Body of pancreas (tissue), 4 donors: ENCODE results near the gene ANKRD33B.

Experiments
- CTCF ChIP-seq, 7 experiments: fragments of 450-650 bp in 4 of 7; fragments of 200-600 bp in 3 of 7; sonication (generic) in 3 of 7; IDR thresholded peaks; one replicate each; pipeline ENCODE4 v1.5.1; 2016 to 2019; ENCODE audit warnings: antibody characterized with exemption in 7 of 7
- POLR2A ChIP-seq, 3 donors: fragments of 450-650 bp; IDR thresholded peaks; one replicate each; pipeline ENCODE4 v1.6.1; 2016; ENCODE audit warnings: antibody characterized with exemption in 3 of 3, mild to moderate bottlenecking in 2 of 3

GRCh38 chr5:10660720-10661387 lies 97.0 kb downstream of the ANKRD33B start:
- TF ChIP-seq CTCF (IDR thresholded peaks at IDR 0.05) (no peak), POLR2A (IDR thresholded peaks at IDR 0.05) (no peak)
